PC-3 (cell line): ENCODE results near the gene FBXL16. TPM values are rescaled to one million over a fixed set of nuclear protein-coding genes. Genes with fewer than 3 reads are reported as not detected.

ENCODE experiments used
- ATAC-seq: fragments of 200-7000 bp; cut with Tn5 transposase; 2 replicates; pipeline ENCODE4 v1.9.1; 2020; ENCODE audit warnings: mild to moderate bottlenecking, moderate library complexity
- BruUV-seq: library from RNA; stranded (reverse); fragments of 400-500 nt; replicated peaks from 2 replicates; lab custom pipeline; 2021; lab: Mats Ljungman, UMichigan
- CTCF ChIA-PET: fragments of 300-600 bp; sonication (Branson Sonifier 250); formaldehyde crosslinking; loops from one replicate; lab custom pipeline; 2022; ENCODE audit warnings: antibody characterized with exemption; lab: Charles Lee
- POLR2A ChIA-PET: fragments of 300-600 bp; sonication (Branson Sonifier 250); formaldehyde crosslinking; loops from one replicate; lab custom pipeline; 2022; ENCODE audit warnings: antibody characterized with exemption; ENCODE audit not compliant: unreplicated experiment; lab: Charles Lee
- DNase-seq: peaks from one replicate; pipeline ENCODE4 v3.0.0-alpha.2; 2015
- H2AFZ ChIP-seq: fragments of 300-600 bp; sonication (generic); 2 replicates; pipeline ENCODE4 v1.6.0; 2016; ENCODE audit warnings: antibody characterized with exemption, low read length
- H3F3A ChIP-seq: fragments of 300-600 bp; sonication (generic); one replicate; pipeline ENCODE4 v1.6.0; 2017; ENCODE audit warnings: antibody characterized with exemption, low read length, control low read depth, mild to moderate bottlenecking; ENCODE audit not compliant: unreplicated experiment
- H3K27ac ChIP-seq: fragments of 300-600 bp; sonication (generic); 2 replicates; pipeline ENCODE4 v1.5.1; 2016; ENCODE audit warnings: mild to moderate bottlenecking, low read length
- H3K27me3 ChIP-seq: fragments of 300-600 bp; sonication (generic); 2 replicates; pipeline ENCODE4 v1.6.1; 2016; ENCODE audit warnings: low read length, mixed read lengths
- H3K36me3 ChIP-seq: fragments of 300-600 bp; sonication (generic); 2 replicates; pipeline ENCODE4 v1.6.1; 2016; ENCODE audit warnings: low read depth, mixed run types, low read length, mixed read lengths
- H3K4me1 ChIP-seq: fragments of 300-600 bp; sonication (generic); 2 replicates; pipeline ENCODE4 v1.5.1; 2016; ENCODE audit warnings: low read length; ENCODE audit not compliant: insufficient read depth
- H3K4me2 ChIP-seq: fragments of 300-600 bp; sonication (generic); 2 replicates; pipeline ENCODE4 v1.6.0; 2016; ENCODE audit warnings: low read length
- H3K4me3 ChIP-seq: fragments of 300-600 bp; sonication (generic); 2 replicates; pipeline ENCODE4 v1.5.1; 2016; ENCODE audit warnings: mild to moderate bottlenecking, low read length, mixed read lengths
- H3K79me2 ChIP-seq: fragments of 300-600 bp; sonication (generic); 2 replicates; pipeline ENCODE4 v1.6.1; 2017; ENCODE audit warnings: low read length, mixed read lengths
- H3K9ac ChIP-seq: fragments of 300-600 bp; sonication (generic); 2 replicates; pipeline ENCODE4 v1.6.0; 2016; ENCODE audit warnings: mild to moderate bottlenecking, low read length
- H3K9me2 ChIP-seq: fragments of 300-600 bp; sonication (generic); replicated peaks from 2 replicates; pipeline ENCODE4 v1.6.1; 2016; ENCODE audit warnings: mixed run types, low read length, mixed read lengths
- H3K9me3 ChIP-seq: fragments of 300-600 bp; sonication (generic); 2 replicates; pipeline ENCODE4 v1.6.1; 2016; ENCODE audit warnings: low read length, mixed read lengths
- H4K20me1 ChIP-seq: fragments of 300-600 bp; sonication (generic); 2 replicates; pipeline ENCODE4 v1.6.1; 2016; ENCODE audit warnings: low read length, mixed read lengths
- EZH2 ChIP-seq: fragments of 300-600 bp; sonication (generic); IDR thresholded peaks from one replicate; pipeline ENCODE4 v1.6.1; 2017; ENCODE audit warnings: antibody characterized with exemption, mild to moderate bottlenecking, low read length; ENCODE audit not compliant: unreplicated experiment
- EZH2phosphoT487 ChIP-seq: fragments of 300-600 bp; sonication (generic); IDR thresholded peaks from 2 replicates; pipeline ENCODE4 v1.6.1; 2018; ENCODE audit warnings: mild to moderate bottlenecking, antibody characterized with exemption, low read length, borderline replicate concordance
- intact Hi-C: fragments of 100-400 bp; cut with micrococcal nuclease; formaldehyde crosslinking; loops from 2 replicates; pipeline ENCODE4 v1.9.0; 2023
- total RNA-seq: library from RNA; depleted of rRNA; stranded (reverse); fragments of >200 nt; gene quantifications from 2 replicates; pipeline ENCODE4 v1.2.3, GENCODE V29; 2014
- TF ChIP-seq, protein P1 (sequence below): fragments of 300-600 bp; sonication (generic); conservative IDR thresholded peaks from 2 replicates; pipeline ENCODE4 v1.5.1; 2017; ENCODE audit warnings: antibody characterized with exemption, low read depth, mild to moderate bottlenecking, low read length

Gene FBXL16
- total RNA-seq, 1 experiment from 2014 or later, result 7.5 TPM

DNA sequence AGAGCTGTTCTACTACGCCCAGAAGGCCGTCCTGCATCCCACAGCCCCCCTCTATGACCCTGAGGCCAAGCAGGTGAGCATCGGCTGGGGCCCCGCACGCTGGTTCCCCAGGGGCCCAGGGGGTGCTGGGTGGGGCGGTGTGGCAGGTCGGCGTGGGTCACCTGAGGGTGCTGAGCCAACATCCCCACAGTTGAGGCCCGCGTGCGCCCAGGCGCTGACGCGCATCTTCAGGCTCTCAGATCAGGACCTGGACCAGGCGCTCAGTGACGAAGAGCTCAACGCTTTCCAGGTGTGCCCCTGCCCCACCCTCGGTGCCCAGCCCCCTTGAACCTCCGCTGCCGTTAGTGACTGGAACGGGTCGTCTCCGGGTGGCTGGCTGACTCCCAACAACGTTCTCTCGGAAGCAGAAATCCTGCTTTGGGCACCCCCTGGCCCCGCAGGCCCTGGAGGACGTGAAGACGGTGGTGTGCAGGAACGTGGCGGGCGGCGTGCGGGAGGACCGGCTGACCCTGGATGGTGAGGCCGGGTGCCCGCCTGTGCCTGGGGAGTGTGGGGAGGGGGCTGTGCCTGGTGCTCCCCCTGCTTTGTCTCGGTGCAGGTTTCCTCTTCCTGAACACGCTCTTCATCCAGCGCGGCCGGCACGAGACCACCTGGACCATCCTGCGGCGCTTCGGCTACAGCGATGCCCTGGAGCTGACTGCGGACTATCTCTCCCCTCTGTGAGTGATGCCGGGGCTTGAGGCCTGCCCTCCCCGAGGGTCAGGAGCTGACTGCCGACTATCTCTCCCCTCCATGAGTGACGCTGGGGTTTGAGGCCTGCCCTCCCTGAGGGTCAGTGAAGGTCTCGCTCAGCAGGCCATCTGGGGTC, 34.9 kb downstream of the FBXL16 start:
- Histone ChIP-seq H3K4me1 (no peaks in the 10 kb centered on the region), H3K79me2 (peaks cover 22% of the 10 kb centered on the region), H3K4me2 (no peak overlapping the region), H2AFZ (no peak overlapping the region), H3K27ac (no peak overlapping the region), H3K9me3 (no peaks in the 10 kb centered on the region), H3K27me3 (no peaks in the 10 kb centered on the region), H3F3A (no peaks in the 10 kb centered on the region), H3K9me2 (no peaks in the 10 kb centered on the region), H3K4me3 (no peak overlapping the region), H3K9ac (no peak overlapping the region), H4K20me1 (no peaks in the 10 kb centered on the region), H3K36me3 (peaks cover 6% of the 10 kb centered on the region; the same call in 1 of the 2 replicates)
- TF ChIP-seq EZH2, result no peak
- TF ChIP-seq, protein P1, sequence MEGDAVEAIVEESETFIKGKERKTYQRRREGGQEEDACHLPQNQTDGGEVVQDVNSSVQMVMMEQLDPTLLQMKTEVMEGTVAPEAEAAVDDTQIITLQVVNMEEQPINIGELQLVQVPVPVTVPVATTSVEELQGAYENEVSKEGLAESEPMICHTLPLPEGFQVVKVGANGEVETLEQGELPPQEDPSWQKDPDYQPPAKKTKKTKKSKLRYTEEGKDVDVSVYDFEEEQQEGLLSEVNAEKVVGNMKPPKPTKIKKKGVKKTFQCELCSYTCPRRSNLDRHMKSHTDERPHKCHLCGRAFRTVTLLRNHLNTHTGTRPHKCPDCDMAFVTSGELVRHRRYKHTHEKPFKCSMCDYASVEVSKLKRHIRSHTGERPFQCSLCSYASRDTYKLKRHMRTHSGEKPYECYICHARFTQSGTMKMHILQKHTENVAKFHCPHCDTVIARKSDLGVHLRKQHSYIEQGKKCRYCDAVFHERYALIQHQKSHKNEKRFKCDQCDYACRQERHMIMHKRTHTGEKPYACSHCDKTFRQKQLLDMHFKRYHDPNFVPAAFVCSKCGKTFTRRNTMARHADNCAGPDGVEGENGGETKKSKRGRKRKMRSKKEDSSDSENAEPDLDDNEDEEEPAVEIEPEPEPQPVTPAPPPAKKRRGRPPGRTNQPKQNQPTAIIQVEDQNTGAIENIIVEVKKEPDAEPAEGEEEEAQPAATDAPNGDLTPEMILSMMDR, result no peak
- ChIA-PET CTCF (no interaction called here), POLR2A (no interaction called here)
- intact Hi-C loops, result no loop called here
- DNase-seq, result no peak
- BruUV-seq, result no TSS peak
- no peak for ATAC-seq

DNA sequence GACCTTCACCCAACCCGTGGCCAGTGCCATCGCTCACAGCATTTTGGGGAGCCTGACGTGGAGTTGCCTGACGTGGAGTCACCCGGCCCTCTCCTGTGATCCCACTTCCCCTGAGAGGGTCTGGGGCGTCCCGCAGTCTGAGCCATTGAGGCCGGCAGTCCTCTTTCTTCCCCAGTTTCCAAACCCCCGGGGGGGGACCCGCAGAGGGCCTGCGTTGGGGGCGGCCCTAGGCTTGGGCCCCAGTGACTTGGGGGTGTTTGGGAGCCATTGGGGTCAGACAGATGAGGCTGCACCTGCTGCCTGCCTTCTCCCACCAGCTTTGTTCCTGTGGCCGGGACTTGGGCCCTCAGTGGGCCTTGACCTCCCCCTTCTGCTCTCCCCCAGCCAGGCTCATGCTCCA, 35.9 kb downstream of the FBXL16 start:
- TF ChIP-seq EZH2phosphoT487 (no peak), EZH2 (no peak)
- TF ChIP-seq, protein P1, result no peak
- BruUV-seq, result no TSS peak
- POLR2A ChIA-PET, result no interaction called here
- Histone ChIP-seq H3K9me3 (no peaks in the 10 kb centered on the region), H3K4me2 (peak overlapping the region; percentile 90), H3K4me3 (peak overlapping the region; percentile 82; the same call in 1 of the 2 replicates), H3K27me3 (no peaks in the 10 kb centered on the region), H3K4me1 (no peaks in the 10 kb centered on the region), H2AFZ (no peak overlapping the region), H3K79me2 (peaks cover 22% of the 10 kb centered on the region), H3K27ac (no peak overlapping the region), H4K20me1 (no peaks in the 10 kb centered on the region), H3K36me3 (peaks cover 6% of the 10 kb centered on the region; the same call in 1 of the 2 replicates), H3K9ac (no peak overlapping the region), H3K9me2 (no peaks in the 10 kb centered on the region), H3F3A (no peaks in the 10 kb centered on the region)
- ATAC-seq, result no peak
- CTCF ChIA-PET, result no interaction called here
- intact Hi-C loops, result no loop called here
- DNase-seq, result no peak
